PC-3 (cell line): ENCODE measurements around the gene NPEPL1. TPM values are rescaled to one million over a fixed set of nuclear protein-coding genes. Genes with fewer than 3 reads are reported as not detected.

Experiments used
- ATAC-seq: fragments of 200-7000 bp; cut with Tn5 transposase; 2 replicates; pipeline ENCODE4 v1.9.1; 2020; ENCODE audit warnings: mild to moderate bottlenecking, moderate library complexity
- BruUV-seq: library from RNA; stranded (reverse); fragments of 400-500 nt; replicated peaks from 2 replicates; lab custom pipeline; 2021; lab: Mats Ljungman, UMichigan
- CTCF ChIA-PET: fragments of 300-600 bp; sonication (Branson Sonifier 250); formaldehyde crosslinking; loops from one replicate; lab custom pipeline; 2022; ENCODE audit warnings: antibody characterized with exemption; lab: Charles Lee
- POLR2A ChIA-PET: fragments of 300-600 bp; sonication (Branson Sonifier 250); formaldehyde crosslinking; loops from one replicate; lab custom pipeline; 2022; ENCODE audit warnings: antibody characterized with exemption; ENCODE audit not compliant: unreplicated experiment; lab: Charles Lee
- DNase-seq: peaks from one replicate; pipeline ENCODE4 v3.0.0-alpha.2; 2015
- H2AFZ ChIP-seq: fragments of 300-600 bp; sonication (generic); 2 replicates; pipeline ENCODE4 v1.6.0; 2016; ENCODE audit warnings: antibody characterized with exemption, low read length
- H3F3A ChIP-seq: fragments of 300-600 bp; sonication (generic); one replicate; pipeline ENCODE4 v1.6.0; 2017; ENCODE audit warnings: antibody characterized with exemption, low read length, control low read depth, mild to moderate bottlenecking; ENCODE audit not compliant: unreplicated experiment
- H3K27ac ChIP-seq: fragments of 300-600 bp; sonication (generic); 2 replicates; pipeline ENCODE4 v1.5.1; 2016; ENCODE audit warnings: mild to moderate bottlenecking, low read length
- H3K27me3 ChIP-seq: fragments of 300-600 bp; sonication (generic); 2 replicates; pipeline ENCODE4 v1.6.1; 2016; ENCODE audit warnings: low read length, mixed read lengths
- H3K36me3 ChIP-seq: fragments of 300-600 bp; sonication (generic); 2 replicates; pipeline ENCODE4 v1.6.1; 2016; ENCODE audit warnings: low read depth, mixed run types, low read length, mixed read lengths
- H3K4me1 ChIP-seq: fragments of 300-600 bp; sonication (generic); 2 replicates; pipeline ENCODE4 v1.5.1; 2016; ENCODE audit warnings: low read length; ENCODE audit not compliant: insufficient read depth
- H3K4me2 ChIP-seq: fragments of 300-600 bp; sonication (generic); 2 replicates; pipeline ENCODE4 v1.6.0; 2016; ENCODE audit warnings: low read length
- H3K4me3 ChIP-seq: fragments of 300-600 bp; sonication (generic); 2 replicates; pipeline ENCODE4 v1.5.1; 2016; ENCODE audit warnings: mild to moderate bottlenecking, low read length, mixed read lengths
- H3K79me2 ChIP-seq: fragments of 300-600 bp; sonication (generic); 2 replicates; pipeline ENCODE4 v1.6.1; 2017; ENCODE audit warnings: low read length, mixed read lengths
- H3K9ac ChIP-seq: fragments of 300-600 bp; sonication (generic); 2 replicates; pipeline ENCODE4 v1.6.0; 2016; ENCODE audit warnings: mild to moderate bottlenecking, low read length
- H3K9me2 ChIP-seq: fragments of 300-600 bp; sonication (generic); replicated peaks from 2 replicates; pipeline ENCODE4 v1.6.1; 2016; ENCODE audit warnings: mixed run types, low read length, mixed read lengths
- H3K9me3 ChIP-seq: fragments of 300-600 bp; sonication (generic); 2 replicates; pipeline ENCODE4 v1.6.1; 2016; ENCODE audit warnings: low read length, mixed read lengths
- H4K20me1 ChIP-seq: fragments of 300-600 bp; sonication (generic); 2 replicates; pipeline ENCODE4 v1.6.1; 2016; ENCODE audit warnings: low read length, mixed read lengths
- EZH2 ChIP-seq: fragments of 300-600 bp; sonication (generic); IDR thresholded peaks from one replicate; pipeline ENCODE4 v1.6.1; 2017; ENCODE audit warnings: antibody characterized with exemption, mild to moderate bottlenecking, low read length; ENCODE audit not compliant: unreplicated experiment
- EZH2phosphoT487 ChIP-seq: fragments of 300-600 bp; sonication (generic); IDR thresholded peaks from 2 replicates; pipeline ENCODE4 v1.6.1; 2018; ENCODE audit warnings: mild to moderate bottlenecking, antibody characterized with exemption, low read length, borderline replicate concordance
- intact Hi-C: fragments of 100-400 bp; cut with micrococcal nuclease; formaldehyde crosslinking; loops from 2 replicates; pipeline ENCODE4 v1.9.0; 2023
- total RNA-seq: library from RNA; depleted of rRNA; stranded (reverse); fragments of >200 nt; gene quantifications from 2 replicates; pipeline ENCODE4 v1.2.3, GENCODE V29; 2014
- TF ChIP-seq, protein P1 (sequence below): fragments of 300-600 bp; sonication (generic); conservative IDR thresholded peaks from 2 replicates; pipeline ENCODE4 v1.5.1; 2017; ENCODE audit warnings: antibody characterized with exemption, low read depth, mild to moderate bottlenecking, low read length

NPEPL1 gene
- total RNA-seq, 1 experiment from 2014 or later: 49.7 TPM

DNA sequence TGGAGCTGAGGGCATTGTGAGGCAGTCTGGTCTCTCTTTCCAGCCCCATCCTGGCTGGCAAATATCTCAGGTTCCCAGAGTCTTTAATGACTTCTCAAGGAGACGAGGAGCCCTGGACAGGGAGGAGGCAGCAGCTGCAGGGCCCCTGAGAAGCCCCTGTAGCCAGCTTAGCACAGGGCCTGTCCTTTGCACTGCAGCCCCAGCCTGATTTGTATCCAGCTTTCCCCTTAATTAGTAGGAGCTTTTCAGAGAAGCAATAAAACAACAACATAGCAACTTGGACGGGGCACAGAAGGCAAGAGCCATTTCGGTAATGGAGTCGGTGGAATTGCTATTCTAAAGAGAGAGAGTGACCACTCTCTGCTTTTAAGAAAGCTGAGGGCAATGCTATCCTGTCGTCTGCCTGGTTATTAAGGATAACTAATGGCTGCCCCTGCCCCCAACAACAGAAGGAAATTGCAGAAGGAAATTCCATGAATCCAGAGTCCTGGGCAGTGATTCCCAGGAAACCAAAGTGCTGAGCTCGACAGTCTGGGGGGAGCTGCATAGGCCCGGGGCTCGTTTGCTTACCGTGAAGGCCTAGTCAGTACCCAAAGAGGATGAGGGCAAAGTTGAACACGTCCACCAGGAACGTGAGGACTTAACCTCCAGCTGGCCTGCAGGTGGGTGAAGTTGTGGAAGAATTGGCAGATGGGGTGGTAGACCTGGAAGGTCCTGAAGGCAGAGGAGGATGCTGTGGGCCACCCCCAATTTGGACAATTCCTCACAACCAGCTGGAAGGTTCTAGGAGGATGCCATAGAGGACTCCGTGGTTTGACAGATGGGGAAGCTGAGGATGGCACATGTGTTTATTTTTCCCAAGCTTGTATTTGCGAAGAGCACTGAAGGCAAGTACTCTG is 50.3 kb downstream of the NPEPL1 start:
- H3K4me1 ChIP-seq: no peaks in the 10 kb centered on the region
- no peaks in the 10 kb centered on the region for H3K9me2 ChIP-seq
- intact Hi-C loops: no loop called here
- no peak overlapping the region for H3K27ac ChIP-seq
- peaks cover 87% of the 10 kb centered on the region for H3K27me3 ChIP-seq
- no peak overlapping the region for H3K4me2 ChIP-seq
- no peak overlapping the region for H3K4me3 ChIP-seq
- no peaks in the 10 kb centered on the region for H3K9me3 ChIP-seq
- DNase-seq: no peak
- H2AFZ ChIP-seq: no peak overlapping the region
- ChIA-PET POLR2A (no interaction called here), CTCF (no interaction called here)
- no peak overlapping the region for H3K9ac ChIP-seq
- no peaks in the 10 kb centered on the region for H3F3A ChIP-seq
- H3K36me3 ChIP-seq: no peaks in the 10 kb centered on the region
- no TSS peak for BruUV-seq
- TF ChIP-seq EZH2 (no peak), EZH2phosphoT487 (no peak)
- TF ChIP-seq, protein P1, sequence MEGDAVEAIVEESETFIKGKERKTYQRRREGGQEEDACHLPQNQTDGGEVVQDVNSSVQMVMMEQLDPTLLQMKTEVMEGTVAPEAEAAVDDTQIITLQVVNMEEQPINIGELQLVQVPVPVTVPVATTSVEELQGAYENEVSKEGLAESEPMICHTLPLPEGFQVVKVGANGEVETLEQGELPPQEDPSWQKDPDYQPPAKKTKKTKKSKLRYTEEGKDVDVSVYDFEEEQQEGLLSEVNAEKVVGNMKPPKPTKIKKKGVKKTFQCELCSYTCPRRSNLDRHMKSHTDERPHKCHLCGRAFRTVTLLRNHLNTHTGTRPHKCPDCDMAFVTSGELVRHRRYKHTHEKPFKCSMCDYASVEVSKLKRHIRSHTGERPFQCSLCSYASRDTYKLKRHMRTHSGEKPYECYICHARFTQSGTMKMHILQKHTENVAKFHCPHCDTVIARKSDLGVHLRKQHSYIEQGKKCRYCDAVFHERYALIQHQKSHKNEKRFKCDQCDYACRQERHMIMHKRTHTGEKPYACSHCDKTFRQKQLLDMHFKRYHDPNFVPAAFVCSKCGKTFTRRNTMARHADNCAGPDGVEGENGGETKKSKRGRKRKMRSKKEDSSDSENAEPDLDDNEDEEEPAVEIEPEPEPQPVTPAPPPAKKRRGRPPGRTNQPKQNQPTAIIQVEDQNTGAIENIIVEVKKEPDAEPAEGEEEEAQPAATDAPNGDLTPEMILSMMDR: no peak
- H3K79me2 ChIP-seq: no peaks in the 10 kb centered on the region
- no peak for ATAC-seq
- H4K20me1 ChIP-seq: no peaks in the 10 kb centered on the region

DNA sequence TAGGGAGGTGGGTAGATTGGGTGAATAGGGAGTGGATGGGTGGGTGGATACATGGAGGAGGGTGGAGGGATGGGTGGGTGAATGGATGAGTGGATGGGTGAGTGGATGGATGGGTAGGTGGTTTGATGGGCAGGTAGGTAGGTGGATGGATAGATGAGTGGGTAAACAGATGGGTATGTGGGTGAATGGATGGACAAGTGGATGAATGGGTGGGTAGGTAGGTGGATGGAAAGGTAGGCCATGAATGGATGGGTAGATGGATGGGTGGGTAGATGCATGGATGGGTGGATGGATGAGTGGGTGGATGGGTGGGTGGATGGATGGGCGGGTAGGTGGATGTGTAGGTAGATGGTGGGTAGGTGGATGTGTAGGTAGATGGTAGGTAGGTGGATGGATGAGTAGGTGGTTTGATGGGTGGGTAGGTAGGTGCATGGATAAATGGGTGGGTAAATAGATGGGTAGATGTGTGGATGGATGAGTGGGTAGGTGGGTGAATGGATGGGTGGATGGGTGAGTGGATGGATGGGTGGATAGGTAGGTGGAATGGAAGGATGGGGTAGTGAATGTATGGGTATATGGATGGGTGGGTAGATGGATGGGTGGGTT is 51.4 kb downstream of the NPEPL1 start:
- Histone ChIP-seq H3F3A (no peaks in the 10 kb centered on the region), H3K36me3 (no peaks in the 10 kb centered on the region), H3K27me3 (peaks cover 87% of the 10 kb centered on the region), H3K4me2 (no peak overlapping the region), H3K79me2 (no peaks in the 10 kb centered on the region), H3K9me3 (no peaks in the 10 kb centered on the region), H4K20me1 (no peaks in the 10 kb centered on the region), H3K27ac (no peak overlapping the region), H3K4me1 (no peaks in the 10 kb centered on the region), H3K9me2 (no peaks in the 10 kb centered on the region), H3K9ac (no peak overlapping the region), H3K4me3 (no peak overlapping the region), H2AFZ (no peak overlapping the region)
- TF ChIP-seq, protein P1: no peak
- TF ChIP-seq EZH2phosphoT487 (no peak), EZH2 (no peak)
- ChIA-PET CTCF (no interaction called here), POLR2A (no interaction called here)
- intact Hi-C loops: no loop called here
- BruUV-seq: no TSS peak
- no peak for DNase-seq
- ATAC-seq: no peak

DNA sequence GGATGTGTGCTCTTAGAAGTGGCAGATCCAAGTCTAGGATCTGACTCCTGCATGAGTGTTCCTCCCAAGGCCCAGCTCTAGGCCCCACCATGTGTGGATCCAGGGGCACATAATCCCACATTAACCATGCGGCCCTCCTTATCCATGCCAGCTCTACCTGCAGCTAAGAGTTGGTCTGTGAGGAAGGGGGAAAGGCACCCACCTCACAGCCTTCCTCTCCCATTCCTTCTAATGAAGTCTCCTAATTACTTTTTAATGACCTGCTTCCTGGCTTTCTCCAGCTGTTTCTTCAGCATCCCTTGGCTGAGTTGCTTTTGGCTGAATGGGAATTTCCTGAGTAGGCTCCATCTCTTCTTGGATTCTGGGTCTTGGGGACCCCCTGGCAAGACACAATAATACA is 52.2 kb downstream of the NPEPL1 start:
- ATAC-seq: no peak
- POLR2A ChIA-PET: no interaction called here

More for the DNA sequence above, 52.2 kb downstream of the NPEPL1 start:
- no peak overlapping the region for H3K9ac ChIP-seq
- no peaks in the 10 kb centered on the region for H3K9me2 ChIP-seq
- H2AFZ ChIP-seq: no peak overlapping the region
- TF ChIP-seq, protein P1: no peak
- TF ChIP-seq EZH2 (no peak), EZH2phosphoT487 (no peak)
- H3K4me1 ChIP-seq: no peaks in the 10 kb centered on the region
- H3K36me3 ChIP-seq: no peaks in the 10 kb centered on the region
- intact Hi-C loops: no loop called here
- no peaks in the 10 kb centered on the region for H3F3A ChIP-seq
- no peak overlapping the region for H3K4me2 ChIP-seq
- H3K27ac ChIP-seq: no peak overlapping the region
- peaks cover 87% of the 10 kb centered on the region for H3K27me3 ChIP-seq
- no peak overlapping the region for H3K4me3 ChIP-seq
- H3K79me2 ChIP-seq: no peaks in the 10 kb centered on the region
- no peaks in the 10 kb centered on the region for H4K20me1 ChIP-seq
- H3K9me3 ChIP-seq: no peaks in the 10 kb centered on the region
- DNase-seq: no peak
- BruUV-seq: no TSS peak
- CTCF ChIA-PET: no interaction called here
